SK-N-SH treated with all-trans-retinoic acid at 6 μM for 48 hours (cell line): Measurements from ENCODE around the gene AHSG.
A peak's percentile ranks its signal among the peaks of the same experiment; 100 is the strongest.

Source experiments
- ATAC-seq: fragments of 200-7000 bp; cut with Tn5 transposase; 3 replicates; pipeline ENCODE4 v1.9.1; 2020; ENCODE audit warnings: mild to moderate bottlenecking, moderate library complexity
- ARNTL ChIP-seq: fragments of 450-650 bp; formaldehyde crosslinking; IDR thresholded peaks from 2 replicates; pipeline ENCODE4 v1.5.0; 2020; ENCODE audit warnings: low read depth, mild to moderate bottlenecking, moderate library complexity, borderline replicate concordance
- CSDC2 ChIP-seq: fragments of 250-450 bp; sonication (Bioruptor Pico); IDR thresholded peaks from 2 replicates; pipeline ENCODE4 v1.5.0; 2020; ENCODE audit warnings: mild to moderate bottlenecking, moderate library complexity
- ESRRG ChIP-seq: fragments of 250-450 bp; sonication (Bioruptor Pico); IDR thresholded peaks from 2 replicates; pipeline ENCODE4 v1.6.1; 2021; ENCODE audit warnings: mild to moderate bottlenecking
- GLIS3 ChIP-seq: fragments of 250-450 bp; sonication (Bioruptor Pico); IDR thresholded peaks from 2 replicates; pipeline ENCODE4 v1.5.0; 2020; ENCODE audit warnings: mild to moderate bottlenecking, moderate library complexity
- ISL1 ChIP-seq: fragments of 250-450 bp; sonication (Bioruptor Pico); IDR thresholded peaks from 2 replicates; pipeline ENCODE4 v2.1.2; 2022; ENCODE audit warnings: mild to moderate bottlenecking, moderate library complexity
- OSR1 ChIP-seq: fragments of 250-450 bp; sonication (Bioruptor Pico); IDR thresholded peaks from 2 replicates; pipeline ENCODE4 v1.8.0; 2022; ENCODE audit warnings: moderate library complexity, mild to moderate bottlenecking, inconsistent platforms
- RARB ChIP-seq: fragments of 250-450 bp; sonication (Bioruptor Pico); IDR thresholded peaks from 2 replicates; pipeline ENCODE4 v1.8.0; 2021; ENCODE audit warnings: mild to moderate bottlenecking, moderate library complexity
- SNAI2 ChIP-seq: fragments of 250-450 bp; sonication (Bioruptor Pico); IDR thresholded peaks from 2 replicates; pipeline ENCODE4 v1.5.0; 2020; ENCODE audit warnings: mild to moderate bottlenecking, moderate library complexity
- TCF4 ChIP-seq: fragments of 250-450 bp; sonication (Bioruptor Pico); IDR thresholded peaks from 2 replicates; pipeline ENCODE4 v1.8.0; 2021; ENCODE audit warnings: mild to moderate bottlenecking, moderate library complexity, borderline replicate concordance
- TOX ChIP-seq: fragments of 250-450 bp; sonication (Bioruptor Pico); IDR thresholded peaks from 2 replicates; pipeline ENCODE4 v1.8.0; 2021; ENCODE audit warnings: mild to moderate bottlenecking, moderate library complexity, borderline replicate concordance
- ZC3H10 ChIP-seq: fragments of 250-450 bp; sonication (Bioruptor Pico); IDR thresholded peaks from 2 replicates; pipeline ENCODE4 v1.5.1; 2021; ENCODE audit warnings: mild to moderate bottlenecking, moderate library complexity
- ZFP3 ChIP-seq: fragments of 250-450 bp; sonication (Bioruptor Pico); IDR thresholded peaks from 2 replicates; pipeline ENCODE4 v1.5.0; 2020; ENCODE audit warnings: mild to moderate bottlenecking, moderate library complexity
- ZFP30 ChIP-seq: fragments of 450-650 bp; formaldehyde crosslinking; IDR thresholded peaks from 2 replicates; pipeline ENCODE4 v1.5.0; 2022; ENCODE audit warnings: mild to moderate bottlenecking, moderate library complexity
- ZNF565 ChIP-seq: fragments of 450-650 bp; formaldehyde crosslinking; conservative IDR thresholded peaks from 2 replicates; pipeline ENCODE4 v1.5.0; 2020; ENCODE audit warnings: low read depth, mild to moderate bottlenecking, moderate library complexity
- ZNF70 ChIP-seq: fragments of 450-650 bp; formaldehyde crosslinking; IDR thresholded peaks from 2 replicates; pipeline ENCODE4 v1.5.0; 2020; ENCODE audit warnings: mild to moderate bottlenecking, moderate library complexity
- TF ChIP-seq, protein P1 (sequence below): fragments of 250-450 bp; sonication (Bioruptor Pico); IDR thresholded peaks from 2 replicates; pipeline ENCODE4 v1.5.1; 2021; ENCODE audit warnings: mild to moderate bottlenecking, moderate library complexity
- TF ChIP-seq, protein P2 (sequence below): fragments of 250-450 bp; sonication (Bioruptor Pico); IDR thresholded peaks from 2 replicates; pipeline ENCODE4 v1.5.1; 2020; ENCODE audit warnings: low read depth, mild to moderate bottlenecking, moderate library complexity
- TF ChIP-seq, protein P3 (sequence below): fragments of 250-450 bp; sonication (Bioruptor Pico); IDR thresholded peaks from 2 replicates; pipeline ENCODE4 v1.8.0; 2020; ENCODE audit warnings: mild to moderate bottlenecking, moderate library complexity, borderline replicate concordance
- TF ChIP-seq, protein P4 (sequence below): fragments of 250-450 bp; sonication (Bioruptor Pico); IDR thresholded peaks from 2 replicates; pipeline ENCODE4 v1.5.0; 2020; ENCODE audit warnings: mild to moderate bottlenecking, moderate library complexity
- TF ChIP-seq, protein P5 (sequence below): fragments of 250-450 bp; sonication (Bioruptor Pico); IDR thresholded peaks from 2 replicates; pipeline ENCODE4 v1.8.0; 2021; ENCODE audit warnings: low read depth, mild to moderate bottlenecking, moderate library complexity, borderline replicate concordance

Gene AHSG

DNA sequence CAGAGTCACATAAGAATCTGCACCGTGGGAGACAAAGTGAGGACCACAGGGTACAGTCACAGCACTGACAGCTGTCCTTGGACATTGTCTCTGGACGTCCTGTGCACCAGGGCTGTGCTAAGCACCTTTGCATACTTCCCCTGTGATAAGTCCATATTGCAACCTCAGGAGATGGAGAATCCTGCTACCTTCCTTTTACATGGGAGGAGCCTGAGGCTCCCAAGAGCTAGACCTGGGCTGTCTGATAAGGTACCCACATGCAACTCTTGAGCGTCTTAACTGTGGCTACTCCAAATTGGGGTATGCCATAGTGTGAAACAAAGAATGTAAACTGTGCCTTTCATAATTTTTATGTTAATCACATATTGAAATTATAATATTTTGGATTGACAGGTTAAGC lies 24.8 kb downstream of the AHSG start:
- ATAC-seq: no peak
- no peak for TF ChIP-seq ZFP3 (CRISPR knock-in tag)
- TF ChIP-seq ARNTL (CRISPR knock-in tag): no peak
- TF ChIP-seq TCF4 (CRISPR knock-in tag): no peak
- no peak for TF ChIP-seq ZC3H10 (CRISPR knock-in tag)
- no peak for TF ChIP-seq ZNF565
- TF ChIP-seq SNAI2 (CRISPR knock-in tag): no peak
- TF ChIP-seq GLIS3 (CRISPR knock-in tag): no peak
- no peak for TF ChIP-seq ZFP30 (CRISPR knock-in tag)

DNA sequence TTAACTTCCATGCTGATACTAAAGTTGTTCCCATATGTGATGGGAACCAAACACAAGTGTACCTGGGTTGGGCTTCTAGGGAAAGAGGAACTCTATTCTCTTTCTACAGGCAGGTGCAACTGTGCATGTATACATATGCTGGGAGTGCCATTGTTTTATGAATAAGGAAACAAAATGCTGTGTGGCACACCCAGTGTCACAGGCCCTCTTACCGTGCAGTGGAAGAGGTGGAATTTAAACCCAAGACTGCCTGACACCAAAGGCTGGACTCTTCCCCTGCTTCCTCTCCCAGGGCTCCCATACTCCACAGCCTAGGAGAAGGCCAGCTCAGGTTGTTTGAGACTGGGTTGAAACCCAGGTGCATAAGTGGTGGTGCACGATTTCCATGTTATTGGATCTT lies 25.4 kb downstream of the AHSG start:
- ATAC-seq: no peak
- TF ChIP-seq SNAI2 (CRISPR knock-in tag): no peak
- TF ChIP-seq ZC3H10 (CRISPR knock-in tag): no peak
- no peak for TF ChIP-seq GLIS3 (CRISPR knock-in tag)
- no peak for TF ChIP-seq ZFP30 (CRISPR knock-in tag)
- no peak for TF ChIP-seq ZNF565
- TF ChIP-seq, protein P1, sequence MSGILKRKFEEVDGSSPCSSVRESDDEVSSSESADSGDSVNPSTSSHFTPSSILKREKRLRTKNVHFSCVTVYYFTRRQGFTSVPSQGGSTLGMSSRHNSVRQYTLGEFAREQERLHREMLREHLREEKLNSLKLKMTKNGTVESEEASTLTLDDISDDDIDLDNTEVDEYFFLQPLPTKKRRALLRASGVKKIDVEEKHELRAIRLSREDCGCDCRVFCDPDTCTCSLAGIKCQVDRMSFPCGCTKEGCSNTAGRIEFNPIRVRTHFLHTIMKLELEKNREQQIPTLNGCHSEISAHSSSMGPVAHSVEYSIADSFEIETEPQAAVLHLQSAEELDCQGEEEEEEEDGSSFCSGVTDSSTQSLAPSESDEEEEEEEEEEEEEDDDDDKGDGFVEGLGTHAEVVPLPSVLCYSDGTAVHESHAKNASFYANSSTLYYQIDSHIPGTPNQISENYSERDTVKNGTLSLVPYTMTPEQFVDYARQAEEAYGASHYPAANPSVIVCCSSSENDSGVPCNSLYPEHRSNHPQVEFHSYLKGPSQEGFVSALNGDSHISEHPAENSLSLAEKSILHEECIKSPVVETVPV (CRISPR knock-in tag): no peak
- TF ChIP-seq, protein P2, sequence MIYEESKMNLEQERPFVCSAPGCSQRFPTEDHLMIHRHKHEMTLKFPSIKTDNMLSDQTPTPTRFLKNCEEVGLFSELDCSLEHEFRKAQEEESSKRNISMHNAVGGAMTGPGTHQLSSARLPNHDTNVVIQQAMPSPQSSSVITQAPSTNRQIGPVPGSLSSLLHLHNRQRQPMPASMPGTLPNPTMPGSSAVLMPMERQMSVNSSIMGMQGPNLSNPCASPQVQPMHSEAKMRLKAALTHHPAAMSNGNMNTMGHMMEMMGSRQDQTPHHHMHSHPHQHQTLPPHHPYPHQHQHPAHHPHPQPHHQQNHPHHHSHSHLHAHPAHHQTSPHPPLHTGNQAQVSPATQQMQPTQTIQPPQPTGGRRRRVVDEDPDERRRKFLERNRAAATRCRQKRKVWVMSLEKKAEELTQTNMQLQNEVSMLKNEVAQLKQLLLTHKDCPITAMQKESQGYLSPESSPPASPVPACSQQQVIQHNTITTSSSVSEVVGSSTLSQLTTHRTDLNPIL (CRISPR knock-in tag): no peak
- TF ChIP-seq TCF4 (CRISPR knock-in tag): no peak
- TF ChIP-seq ISL1: no peak
- TF ChIP-seq RARB (CRISPR knock-in tag): no peak
- no peak for TF ChIP-seq OSR1 (CRISPR knock-in tag)
- TF ChIP-seq, protein P3, sequence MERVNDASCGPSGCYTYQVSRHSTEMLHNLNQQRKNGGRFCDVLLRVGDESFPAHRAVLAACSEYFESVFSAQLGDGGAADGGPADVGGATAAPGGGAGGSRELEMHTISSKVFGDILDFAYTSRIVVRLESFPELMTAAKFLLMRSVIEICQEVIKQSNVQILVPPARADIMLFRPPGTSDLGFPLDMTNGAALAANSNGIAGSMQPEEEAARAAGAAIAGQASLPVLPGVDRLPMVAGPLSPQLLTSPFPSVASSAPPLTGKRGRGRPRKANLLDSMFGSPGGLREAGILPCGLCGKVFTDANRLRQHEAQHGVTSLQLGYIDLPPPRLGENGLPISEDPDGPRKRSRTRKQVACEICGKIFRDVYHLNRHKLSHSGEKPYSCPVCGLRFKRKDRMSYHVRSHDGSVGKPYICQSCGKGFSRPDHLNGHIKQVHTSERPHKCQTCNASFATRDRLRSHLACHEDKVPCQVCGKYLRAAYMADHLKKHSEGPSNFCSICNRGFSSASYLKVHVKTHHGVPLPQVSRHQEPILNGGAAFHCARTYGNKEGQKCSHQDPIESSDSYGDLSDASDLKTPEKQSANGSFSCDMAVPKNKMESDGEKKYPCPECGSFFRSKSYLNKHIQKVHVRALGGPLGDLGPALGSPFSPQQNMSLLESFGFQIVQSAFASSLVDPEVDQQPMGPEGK (CRISPR knock-in tag): no peak

DNA sequence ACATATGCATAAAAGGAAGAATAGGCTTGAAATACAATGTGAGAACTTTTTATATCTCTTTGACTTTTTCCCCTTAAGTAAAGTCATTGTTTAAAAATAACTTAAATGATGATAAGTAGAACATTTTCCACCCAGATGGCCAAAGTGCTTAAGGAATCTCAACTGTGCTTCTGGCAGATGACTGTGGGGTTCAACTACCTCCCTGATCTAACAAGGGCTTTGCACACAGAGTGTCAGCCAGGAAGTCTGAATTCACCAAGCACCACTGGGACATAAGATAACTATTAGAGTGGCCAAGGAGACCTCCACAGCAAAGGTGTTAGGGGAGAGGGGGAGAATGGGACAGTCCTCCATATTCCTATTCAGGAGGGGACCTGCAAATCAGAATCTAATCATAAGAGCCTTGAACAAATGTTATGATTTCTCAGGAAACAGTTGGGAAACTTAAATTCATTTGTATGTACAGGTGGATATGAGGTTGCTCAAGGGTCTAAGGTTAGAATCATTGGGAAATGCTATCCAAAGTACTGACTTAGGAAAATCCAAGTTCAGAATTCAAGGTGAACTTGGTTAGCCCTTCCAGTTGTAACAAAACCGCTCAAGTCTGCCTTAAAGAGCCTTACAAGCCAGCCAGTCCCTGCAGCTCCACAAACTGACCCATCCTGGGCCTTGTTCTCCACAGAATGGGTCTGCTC lies 27.1 kb downstream of the AHSG start, which contains the start of gene FETUB:
Gene FETUB (plus strand): TSS at position 622 of the 695 bp plus-strand sequence. CDS start 62 bp downstream, at position 684.
- ATAC-seq: no peak
- TF ChIP-seq ESRRG (no peak), ZFP3 (CRISPR knock-in tag) (no peak), ZC3H10 (CRISPR knock-in tag) (no peak)
- TF ChIP-seq, protein P3 (CRISPR knock-in tag): no peak
- TF ChIP-seq, all 23 proteins: peak for 0

DNA sequence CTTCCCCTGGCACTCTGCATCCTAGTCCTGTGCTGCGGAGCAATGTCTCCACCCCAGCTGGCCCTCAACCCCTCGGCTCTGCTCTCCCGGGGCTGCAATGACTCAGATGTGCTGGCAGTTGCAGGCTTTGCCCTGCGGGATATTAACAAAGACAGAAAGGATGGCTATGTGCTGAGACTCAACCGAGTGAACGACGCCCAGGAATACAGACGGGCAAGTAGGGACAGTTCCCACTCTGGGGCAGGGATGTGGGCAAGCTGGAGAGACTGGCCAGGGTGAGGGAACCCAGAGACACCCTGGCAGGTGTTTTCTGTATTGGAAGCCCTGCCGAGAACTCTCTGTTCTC lies 27.6 kb downstream of the AHSG start:
- ATAC-seq: peak; percentile 82
- TF ChIP-seq, protein P3 (CRISPR knock-in tag): no peak
- TF ChIP-seq, protein P4, sequence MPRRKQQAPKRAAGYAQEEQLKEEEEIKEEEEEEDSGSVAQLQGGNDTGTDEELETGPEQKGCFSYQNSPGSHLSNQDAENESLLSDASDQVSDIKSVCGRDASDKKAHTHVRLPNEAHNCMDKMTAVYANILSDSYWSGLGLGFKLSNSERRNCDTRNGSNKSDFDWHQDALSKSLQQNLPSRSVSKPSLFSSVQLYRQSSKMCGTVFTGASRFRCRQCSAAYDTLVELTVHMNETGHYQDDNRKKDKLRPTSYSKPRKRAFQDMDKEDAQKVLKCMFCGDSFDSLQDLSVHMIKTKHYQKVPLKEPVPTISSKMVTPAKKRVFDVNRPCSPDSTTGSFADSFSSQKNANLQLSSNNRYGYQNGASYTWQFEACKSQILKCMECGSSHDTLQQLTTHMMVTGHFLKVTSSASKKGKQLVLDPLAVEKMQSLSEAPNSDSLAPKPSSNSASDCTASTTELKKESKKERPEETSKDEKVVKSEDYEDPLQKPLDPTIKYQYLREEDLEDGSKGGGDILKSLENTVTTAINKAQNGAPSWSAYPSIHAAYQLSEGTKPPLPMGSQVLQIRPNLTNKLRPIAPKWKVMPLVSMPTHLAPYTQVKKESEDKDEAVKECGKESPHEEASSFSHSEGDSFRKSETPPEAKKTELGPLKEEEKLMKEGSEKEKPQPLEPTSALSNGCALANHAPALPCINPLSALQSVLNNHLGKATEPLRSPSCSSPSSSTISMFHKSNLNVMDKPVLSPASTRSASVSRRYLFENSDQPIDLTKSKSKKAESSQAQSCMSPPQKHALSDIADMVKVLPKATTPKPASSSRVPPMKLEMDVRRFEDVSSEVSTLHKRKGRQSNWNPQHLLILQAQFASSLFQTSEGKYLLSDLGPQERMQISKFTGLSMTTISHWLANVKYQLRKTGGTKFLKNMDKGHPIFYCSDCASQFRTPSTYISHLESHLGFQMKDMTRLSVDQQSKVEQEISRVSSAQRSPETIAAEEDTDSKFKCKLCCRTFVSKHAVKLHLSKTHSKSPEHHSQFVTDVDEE (CRISPR knock-in tag): no peak
- TF ChIP-seq CSDC2 (CRISPR knock-in tag): no peak
- TF ChIP-seq, protein P5, sequence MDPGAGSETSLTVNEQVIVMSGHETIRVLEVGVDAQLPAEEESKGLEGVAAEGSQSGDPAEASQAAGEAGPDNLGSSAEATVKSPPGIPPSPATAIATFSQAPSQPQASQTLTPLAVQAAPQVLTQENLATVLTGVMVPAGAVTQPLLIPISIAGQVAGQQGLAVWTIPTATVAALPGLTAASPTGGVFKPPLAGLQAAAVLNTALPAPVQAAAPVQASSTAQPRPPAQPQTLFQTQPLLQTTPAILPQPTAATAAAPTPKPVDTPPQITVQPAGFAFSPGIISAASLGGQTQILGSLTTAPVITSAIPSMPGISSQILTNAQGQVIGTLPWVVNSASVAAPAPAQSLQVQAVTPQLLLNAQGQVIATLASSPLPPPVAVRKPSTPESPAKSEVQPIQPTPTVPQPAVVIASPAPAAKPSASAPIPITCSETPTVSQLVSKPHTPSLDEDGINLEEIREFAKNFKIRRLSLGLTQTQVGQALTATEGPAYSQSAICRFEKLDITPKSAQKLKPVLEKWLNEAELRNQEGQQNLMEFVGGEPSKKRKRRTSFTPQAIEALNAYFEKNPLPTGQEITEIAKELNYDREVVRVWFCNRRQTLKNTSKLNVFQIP (CRISPR knock-in tag): no peak
- TF ChIP-seq, protein P1 (CRISPR knock-in tag): no peak
- no peak for TF ChIP-seq ZNF565
- no peak for TF ChIP-seq GLIS3 (CRISPR knock-in tag)
- TF ChIP-seq TCF4 (CRISPR knock-in tag): no peak
- no peak for TF ChIP-seq ZNF70 (CRISPR knock-in tag)
- TF ChIP-seq TOX (CRISPR knock-in tag): no peak
- TF ChIP-seq ZFP30 (CRISPR knock-in tag): no peak
